Measurements from ENCODE around the gene UGCG. TPM values are rescaled to one million over a fixed set of nuclear protein-coding genes. Genes with fewer than 3 reads are reported as not detected.
"Not testable (repeated sequence)": the region's sequence is repeated elsewhere in the genome, so short reads cannot be mapped to it uniquely, and the experiment has no call there.

The UGCG gene
- total RNA-seq, 1 experiment from 2014 or later = 27.6 TPM

GRCh38 chr9:111900858-111901612 is 4.4 kb downstream of the UGCG start:
- DNase-seq = no peak
- Histone ChIP-seq H3K4me3 (ENCODE audit: insufficient read depth, low read depth, low read length) (no peak overlapping the region), H3K27me3 (ENCODE audit: control insufficient read depth, insufficient read depth, low read length) (no peaks in the 10 kb centered on the region), H3K36me3 (replicated peaks; ENCODE audit: control insufficient read depth, insufficient read depth, low read length) (no peaks in the 10 kb centered on the region)

- DNase-seq = no peak
- no peaks in the 10 kb centered on the region for H3K36me3 ChIP-seq (replicated peaks; ENCODE audit: control insufficient read depth, insufficient read depth, low read length)
- H3K4me3 ChIP-seq (ENCODE audit: insufficient read depth, low read depth, low read length) = no peak overlapping the region
- no peaks in the 10 kb centered on the region for H3K27me3 ChIP-seq (ENCODE audit: control insufficient read depth, insufficient read depth, low read length)
These were observed 6.0 kb downstream of the UGCG start for GRCh38 chr9:111902391-111903139.

GRCh38 chr9:111903535-111903934 is 6.9 kb downstream of the UGCG start:
- DNase-seq; H3K4me3 ChIP-seq (ENCODE audit: insufficient read depth, low read depth, low read length); H3K36me3 ChIP-seq (replicated peaks; ENCODE audit: control insufficient read depth, insufficient read depth, low read length); H3K27me3 ChIP-seq (ENCODE audit: control insufficient read depth, insufficient read depth, low read length): not testable (repeated sequence)

GRCh38 chr9:111904026-111904425 is 7.4 kb downstream of the UGCG start:
- H3K36me3 ChIP-seq (replicated peaks; ENCODE audit: control insufficient read depth, insufficient read depth, low read length) = no peaks in the 10 kb centered on the region
- DNase-seq = no peak
- H3K4me3 ChIP-seq (ENCODE audit: insufficient read depth, low read depth, low read length) = no peak overlapping the region
- no peaks in the 10 kb centered on the region for H3K27me3 ChIP-seq (ENCODE audit: control insufficient read depth, insufficient read depth, low read length)

GRCh38 chr9:111904891-111905291 is 8.3 kb downstream of the UGCG start:
- no peak overlapping the region for H3K4me3 ChIP-seq (ENCODE audit: insufficient read depth, low read depth, low read length)
- DNase-seq = no peak
- H3K36me3 ChIP-seq (replicated peaks; ENCODE audit: control insufficient read depth, insufficient read depth, low read length) = no peaks in the 10 kb centered on the region
- no peaks in the 10 kb centered on the region for H3K27me3 ChIP-seq (ENCODE audit: control insufficient read depth, insufficient read depth, low read length)

- DNase-seq = no peak
- H3K27me3 ChIP-seq (ENCODE audit: control insufficient read depth, insufficient read depth, low read length) = no peaks in the 10 kb centered on the region
- no peaks in the 10 kb centered on the region for H3K36me3 ChIP-seq (replicated peaks; ENCODE audit: control insufficient read depth, insufficient read depth, low read length)
- H3K4me3 ChIP-seq (ENCODE audit: insufficient read depth, low read depth, low read length) = no peak overlapping the region
These were observed 10.5 kb downstream of the UGCG start for GRCh38 chr9:111907147-111907546.

- Histone ChIP-seq H3K36me3 (replicated peaks; ENCODE audit: control insufficient read depth, insufficient read depth, low read length) (no peaks in the 10 kb centered on the region), H3K4me3 (ENCODE audit: insufficient read depth, low read depth, low read length) (no peak overlapping the region), H3K27me3 (ENCODE audit: control insufficient read depth, insufficient read depth, low read length) (no peaks in the 10 kb centered on the region)
- no peak for DNase-seq
These were observed 12.8 kb downstream of the UGCG start for GRCh38 chr9:111909444-111909843.

GRCh38 chr9:111910428-111910827 is 13.8 kb downstream of the UGCG start:
- Histone ChIP-seq H3K4me3 (ENCODE audit: insufficient read depth, low read depth, low read length) (no peak overlapping the region), H3K27me3 (ENCODE audit: control insufficient read depth, insufficient read depth, low read length) (no peaks in the 10 kb centered on the region), H3K36me3 (replicated peaks; ENCODE audit: control insufficient read depth, insufficient read depth, low read length) (no peaks in the 10 kb centered on the region)
- no peak for DNase-seq

- no peak for DNase-seq
- Histone ChIP-seq H3K36me3 (replicated peaks; ENCODE audit: control insufficient read depth, insufficient read depth, low read length) (no peaks in the 10 kb centered on the region), H3K27me3 (ENCODE audit: control insufficient read depth, insufficient read depth, low read length) (no peaks in the 10 kb centered on the region), H3K4me3 (ENCODE audit: insufficient read depth, low read depth, low read length) (no peak overlapping the region)
These were observed 16.5 kb downstream of the UGCG start for GRCh38 chr9:111913159-111913558.

GRCh38 chr9:111914749-111915424 is 18.3 kb downstream of the UGCG start:
- no peaks in the 10 kb centered on the region for H3K27me3 ChIP-seq (ENCODE audit: control insufficient read depth, insufficient read depth, low read length)
- H3K4me3 ChIP-seq (ENCODE audit: insufficient read depth, low read depth, low read length) = no peak overlapping the region
- no peak for DNase-seq
- H3K36me3 ChIP-seq (replicated peaks; ENCODE audit: control insufficient read depth, insufficient read depth, low read length) = no peaks in the 10 kb centered on the region

- no peak overlapping the region for H3K4me3 ChIP-seq (ENCODE audit: insufficient read depth, low read depth, low read length)
- H3K36me3 ChIP-seq (replicated peaks; ENCODE audit: control insufficient read depth, insufficient read depth, low read length) = no peaks in the 10 kb centered on the region
- DNase-seq = no peak
- H3K27me3 ChIP-seq (ENCODE audit: control insufficient read depth, insufficient read depth, low read length) = no peaks in the 10 kb centered on the region
These were observed 18.8 kb downstream of the UGCG start for GRCh38 chr9:111915425-111915758.

- H3K36me3 ChIP-seq (replicated peaks; ENCODE audit: control insufficient read depth, insufficient read depth, low read length) = no peaks in the 10 kb centered on the region
- H3K4me3 ChIP-seq (ENCODE audit: insufficient read depth, low read depth, low read length) = no peak overlapping the region
- no peak for DNase-seq
These were observed 19.6 kb downstream of the UGCG start for GRCh38 chr9:111916234-111916645.

GRCh38 chr9:111917201-111917600 is 20.6 kb downstream of the UGCG start:
- DNase-seq = no peak
- no peaks in the 10 kb centered on the region for H3K36me3 ChIP-seq (replicated peaks; ENCODE audit: control insufficient read depth, insufficient read depth, low read length)
- H3K27me3 ChIP-seq (ENCODE audit: control insufficient read depth, insufficient read depth, low read length) = no peaks in the 10 kb centered on the region
- H3K4me3 ChIP-seq (ENCODE audit: insufficient read depth, low read depth, low read length) = no peak overlapping the region

More at GRCh38 chr9:111916234-111916645, 19.6 kb downstream of the UGCG start:
- H3K27me3 ChIP-seq (ENCODE audit: control insufficient read depth, insufficient read depth, low read length) = no peaks in the 10 kb centered on the region

GRCh38 chr9:111917980-111918379 is 21.4 kb downstream of the UGCG start:
- Histone ChIP-seq H3K36me3 (replicated peaks; ENCODE audit: control insufficient read depth, insufficient read depth, low read length) (no peaks in the 10 kb centered on the region), H3K4me3 (ENCODE audit: insufficient read depth, low read depth, low read length) (no peak overlapping the region), H3K27me3 (ENCODE audit: control insufficient read depth, insufficient read depth, low read length) (no peaks in the 10 kb centered on the region)
- no peak for DNase-seq

GRCh38 chr9:111919875-111920274 is 23.3 kb downstream of the UGCG start:
- DNase-seq = no peak
- no peaks in the 10 kb centered on the region for H3K27me3 ChIP-seq (ENCODE audit: control insufficient read depth, insufficient read depth, low read length)
- H3K4me3 ChIP-seq (ENCODE audit: insufficient read depth, low read depth, low read length) = no peak overlapping the region
- 0 out of 2 replicates have a peak, but pooled peaks cover 1% of the 10 kb centered on the region for H3K36me3 ChIP-seq (replicated peaks; ENCODE audit: control insufficient read depth, insufficient read depth, low read length)

All from H7 (cell line).